Activated CD4-positive, alpha-beta memory T cell treated with anti-CD3 and anti-CD28 coated beads for 36 hours (primary cell): ENCODE results near the gene ASB2. TPM values are rescaled to one million over a fixed set of nuclear protein-coding genes. Genes with fewer than 3 reads are reported as not detected.
A peak's percentile ranks its signal among the peaks of the same experiment; 100 is the strongest.

Experiments used
- CTCF ChIA-PET: fragments of 350-600 bp; sonication (Branson Sonifier 250); formaldehyde crosslinking; loops from one replicate; lab custom pipeline; 2021; ENCODE audit warnings: antibody characterized with exemption, inconsistent platforms; lab: Charles Lee
- POLR2A ChIA-PET: fragments of 350-600 bp; sonication (Branson Sonifier 250); formaldehyde crosslinking; loops from one replicate; lab custom pipeline; 2021; ENCODE audit warnings: antibody characterized with exemption; lab: Charles Lee
- DNase-seq: peaks from one replicate; pipeline ENCODE4 v3.0.0-alpha.2; 2020
- H3K27ac Mint-ChIP-seq: one replicate; pipeline ENCODE4 v1.8.0; 2021; ENCODE audit warnings: mixed read lengths
- H3K27me3 Mint-ChIP-seq: one replicate; pipeline ENCODE4 v1.8.0; 2021; ENCODE audit warnings: mixed read lengths
- H3K36me3 Mint-ChIP-seq: one replicate; pipeline ENCODE4 v1.8.0; 2021; ENCODE audit warnings: mixed read lengths
- H3K4me1 Mint-ChIP-seq: one replicate; pipeline ENCODE4 v1.8.0; 2021; ENCODE audit warnings: low read depth, mixed read lengths
- H3K4me3 Mint-ChIP-seq: one replicate; pipeline ENCODE4 v1.8.0; 2021; ENCODE audit warnings: mild to moderate bottlenecking, mixed read lengths
- H3K9me3 Mint-ChIP-seq: one replicate; pipeline ENCODE4 v1.8.0; 2021; ENCODE audit warnings: mixed read lengths
- intact Hi-C: fragments of 100-400 bp; cut with micrococcal nuclease; formaldehyde crosslinking; loops from one replicate; pipeline ENCODE4 v1.15.1; 2023
- total RNA-seq, 2 experiments: library from RNA; stranded (reverse); gene quantifications; one replicate each; pipeline ENCODE4 v1.2.3, GENCODE V29; 2021

The ASB2 gene
- total RNA-seq, 2 experiments from 2014 or later, result 40.6 to 44.6 TPM

GRCh38 chr14:93977790-93978581 lies 1.6 kb upstream of the ASB2 start:
- CTCF ChIA-PET, result interaction anchor here (0.7 to 19.1 kb wide), 12 partner anchors 15 to 58 kb away, joined by 3 to 425 read pairs (median 4); partner anchors contain the start of gene CCDC197
- peaks cover 7% of the 10 kb centered on the region for H3K9me3 Mint-ChIP-seq
- DNase-seq, result peak; percentile 85
- intact Hi-C loops, result loop anchor here (5.0 kb wide), 1 partner anchor 414 kb away; no protein-coding TSS in a partner anchor
- POLR2A ChIA-PET, result interaction anchor here (0.6 to 10.3 kb wide), 14 partner anchors 8 to 367 kb away, joined by 3 to 447 read pairs (median 4); partner anchors contain the start of genes CCDC197, DDX24 and IFI27L1
- peak overlapping the region; percentile 75 for H3K4me3 Mint-ChIP-seq
- peaks cover 33% of the 10 kb centered on the region for H3K36me3 Mint-ChIP-seq
- peak overlapping the region; percentile 98 for H3K27ac Mint-ChIP-seq
- no peaks in the 10 kb centered on the region for H3K27me3 Mint-ChIP-seq
- peaks cover 86% of the 10 kb centered on the region for H3K4me1 Mint-ChIP-seq

GRCh38 chr14:93977171-93977570 lies 801 bp upstream of the ASB2 start:
- H3K4me1 Mint-ChIP-seq, result peaks cover 93% of the 10 kb centered on the region
- intact Hi-C loops, result loop anchor here (5.0 kb wide), 1 partner anchor 415 kb away; no protein-coding TSS in a partner anchor
- peak overlapping the region; percentile 75 for H3K4me3 Mint-ChIP-seq
- DNase-seq, result no peak
- H3K36me3 Mint-ChIP-seq, result peaks cover 34% of the 10 kb centered on the region
- H3K27me3 Mint-ChIP-seq, result no peaks in the 10 kb centered on the region
- ChIA-PET POLR2A (interaction anchor here (1.2 to 10.3 kb wide), 5 partner anchors 9 to 37 kb away, joined by 3 to 447 read pairs (median 6); partner anchors contain the start of gene CCDC197), CTCF (interaction anchor here (1.8 to 19.1 kb wide), 5 partner anchors 14 to 37 kb away, joined by 4 to 425 read pairs (median 16); no protein-coding TSS in a partner anchor)
- H3K9me3 Mint-ChIP-seq, result peaks cover 7% of the 10 kb centered on the region
- peak overlapping the region; percentile 98 for H3K27ac Mint-ChIP-seq

DNA sequence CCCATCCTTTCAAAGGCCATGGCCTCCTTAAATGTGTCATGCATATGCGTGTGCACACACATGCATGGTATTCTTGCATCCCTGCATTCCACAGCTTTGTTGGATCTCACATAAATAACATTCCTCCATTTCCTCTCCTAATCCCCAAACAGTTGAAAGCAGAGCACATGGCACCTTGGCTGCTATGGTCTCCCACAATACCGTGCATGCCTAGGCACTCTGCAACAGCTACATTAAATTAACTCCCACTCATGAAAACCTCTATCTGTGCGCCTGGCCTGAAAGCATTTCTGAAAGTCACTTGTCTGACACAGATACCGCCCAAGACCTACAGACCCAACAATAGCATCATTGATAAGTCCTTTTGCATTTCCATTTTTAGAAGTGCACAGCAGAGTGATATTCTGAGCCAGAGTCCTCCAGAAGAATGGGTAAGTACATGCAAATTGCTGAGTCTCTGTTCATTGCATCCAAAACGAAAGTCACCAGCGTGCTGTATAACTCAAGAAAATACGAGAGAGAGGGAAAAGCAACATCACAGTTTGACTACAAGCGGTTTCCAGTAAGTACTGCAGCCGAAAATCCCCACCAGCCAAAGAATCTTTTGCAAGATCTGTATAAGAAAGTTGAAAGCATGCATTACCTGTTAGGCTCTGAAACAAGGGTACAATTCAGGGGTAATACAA lies 436 bp downstream of the ASB2 start:
- peak overlapping the region; percentile 75 for H3K4me3 Mint-ChIP-seq
- peaks cover 7% of the 10 kb centered on the region for H3K9me3 Mint-ChIP-seq
- ChIA-PET CTCF (interaction anchor here (1.1 to 19.1 kb wide), 5 partner anchors 15 to 161 kb away, joined by 4 to 425 read pairs (median 16); no protein-coding TSS in a partner anchor), POLR2A (interaction anchor here (1.0 to 10.3 kb wide), 5 partner anchors 10 to 36 kb away, joined by 3 to 447 read pairs (median 6); partner anchors contain the start of gene CCDC197)
- H3K4me1 Mint-ChIP-seq, result peaks cover 97% of the 10 kb centered on the region
- H3K27me3 Mint-ChIP-seq, result no peaks in the 10 kb centered on the region
- H3K36me3 Mint-ChIP-seq, result peaks cover 32% of the 10 kb centered on the region
- intact Hi-C loops, result loop anchor here (1.0 to 5.0 kb wide), 3 partner anchors 13 to 416 kb away; no protein-coding TSS in a partner anchor
- DNase-seq, result peak; percentile 70
- H3K27ac Mint-ChIP-seq, result peak overlapping the region; percentile 98

- Mint-ChIP-seq H3K36me3 (peaks cover 28% of the 10 kb centered on the region), H3K9me3 (peaks cover 7% of the 10 kb centered on the region), H3K4me1 (peaks cover 97% of the 10 kb centered on the region), H3K27ac (peak overlapping the region; percentile 98), H3K4me3 (peak overlapping the region; percentile 75), H3K27me3 (no peaks in the 10 kb centered on the region)
- intact Hi-C loops, result loop anchor here (5.0 kb wide), 2 partner anchors 372 to 417 kb away; no protein-coding TSS in a partner anchor
- ChIA-PET CTCF (interaction anchor here (3.0 to 19.1 kb wide), 3 partner anchors 14 to 35 kb away, joined by 16 to 425 read pairs (median 94); no protein-coding TSS in a partner anchor), POLR2A (interaction anchor here (2.6 to 10.3 kb wide), 2 partner anchors 16 to 23 kb away, joined by 12 to 447 read pairs; partner anchors contain the start of gene CCDC197)
- DNase-seq, result no peak
Observed at GRCh38 chr14:93974833-93975232, 1.5 kb downstream of the ASB2 start.

DNA sequence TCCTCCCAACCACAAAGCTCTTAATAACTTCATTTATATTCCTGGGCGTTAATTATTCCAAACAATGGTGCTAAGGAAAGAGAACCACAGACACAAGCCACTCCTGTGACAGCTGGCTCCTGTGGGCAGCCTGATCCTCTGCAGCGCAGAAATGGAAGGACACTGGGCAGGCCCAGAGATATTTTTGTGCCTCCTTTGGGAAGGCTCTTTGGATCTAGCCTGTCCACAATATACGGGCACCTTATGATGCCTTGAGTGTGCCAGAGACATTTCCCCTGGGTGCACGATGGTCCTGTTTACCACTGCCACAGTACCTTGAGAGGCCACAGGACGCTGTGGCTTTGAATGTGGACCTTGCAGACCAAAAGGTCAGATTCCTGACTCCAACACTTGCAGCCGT lies 2.1 kb downstream of the ASB2 start:
- POLR2A ChIA-PET, result interaction anchor here (10.3 kb wide), 1 partner anchor 16 kb away, joined by 447 read pairs; no protein-coding TSS in a partner anchor
- peaks cover 28% of the 10 kb centered on the region for H3K36me3 Mint-ChIP-seq
- H3K27ac Mint-ChIP-seq, result peak overlapping the region; percentile 98
- DNase-seq, result no peak
- H3K9me3 Mint-ChIP-seq, result peaks cover 7% of the 10 kb centered on the region
- CTCF ChIA-PET, result interaction anchor here (3.0 to 19.1 kb wide), 3 partner anchors 13 to 34 kb away, joined by 16 to 425 read pairs (median 94); no protein-coding TSS in a partner anchor
- no peaks in the 10 kb centered on the region for H3K27me3 Mint-ChIP-seq
- H3K4me1 Mint-ChIP-seq, result peaks cover 93% of the 10 kb centered on the region
- no peak overlapping the region for H3K4me3 Mint-ChIP-seq
- intact Hi-C loops, result loop anchor here (5.0 kb wide), 1 partner anchor 373 kb away; no protein-coding TSS in a partner anchor

DNA sequence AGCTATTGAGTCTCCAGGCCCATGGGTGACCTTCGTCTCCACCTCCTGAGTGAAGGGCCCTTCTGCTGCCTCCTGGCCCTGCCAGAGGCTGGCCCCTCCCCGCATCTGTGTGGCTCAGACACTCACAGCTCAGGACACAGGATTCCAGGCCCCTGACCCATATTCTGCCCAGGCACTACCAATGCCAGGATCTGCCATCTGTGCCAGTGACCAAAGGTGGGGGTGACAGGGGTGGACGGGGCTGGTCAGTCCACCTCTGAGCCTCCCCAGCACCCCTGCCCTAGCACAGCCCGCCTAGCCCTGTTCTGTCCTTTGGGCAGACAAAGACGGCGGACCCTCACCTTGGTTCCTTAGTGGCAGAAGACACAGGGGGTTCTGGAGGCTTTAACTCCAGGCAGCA lies 2.8 kb downstream of the ASB2 start:
- CTCF ChIA-PET, result interaction anchor here (1.0 to 19.1 kb wide), 3 partner anchors 12 to 34 kb away, joined by 3 to 425 read pairs (median 94); no protein-coding TSS in a partner anchor
- no peak for DNase-seq
- no peak overlapping the region for H3K4me3 Mint-ChIP-seq
- peak overlapping the region; percentile 88 for H3K27ac Mint-ChIP-seq
- peaks cover 91% of the 10 kb centered on the region for H3K4me1 Mint-ChIP-seq
- POLR2A ChIA-PET, result interaction anchor here (1.5 to 10.3 kb wide), 2 partner anchors 15 to 28 kb away, joined by 3 to 447 read pairs; no protein-coding TSS in a partner anchor
- H3K36me3 Mint-ChIP-seq, result peaks cover 28% of the 10 kb centered on the region
- no peaks in the 10 kb centered on the region for H3K27me3 Mint-ChIP-seq
- intact Hi-C loops, result loop anchor here (5.0 kb wide), 1 partner anchor 374 kb away; no protein-coding TSS in a partner anchor
- H3K9me3 Mint-ChIP-seq, result peaks cover 7% of the 10 kb centered on the region

- POLR2A ChIA-PET, result interaction anchor here (1.4 to 10.3 kb wide), 4 partner anchors 14 to 33 kb away, joined by 3 to 447 read pairs (median 4); partner anchors contain the start of gene CCDC197
- Mint-ChIP-seq H3K27me3 (no peaks in the 10 kb centered on the region), H3K27ac (peak overlapping the region; percentile 88), H3K9me3 (peaks cover 2% of the 10 kb centered on the region), H3K4me3 (peak overlapping the region; percentile 18), H3K36me3 (peaks cover 22% of the 10 kb centered on the region), H3K4me1 (peaks cover 82% of the 10 kb centered on the region)
- CTCF ChIA-PET, result interaction anchor here (1.2 to 19.1 kb wide), 5 partner anchors 11 to 164 kb away, joined by 3 to 425 read pairs (median 47); partner anchors contain the start of gene CCDC197
- intact Hi-C loops, result loop anchor here (5.0 kb wide), 1 partner anchor 375 kb away; no protein-coding TSS in a partner anchor
- peak; percentile 74 for DNase-seq
Observed at GRCh38 chr14:93972618-93973205, 3.7 kb downstream of the ASB2 start.

- peaks cover 78% of the 10 kb centered on the region for H3K4me1 Mint-ChIP-seq
- POLR2A ChIA-PET, result interaction anchor here (1.1 to 10.3 kb wide), 6 partner anchors 13 to 108 kb away, joined by 3 to 447 read pairs (median 4); partner anchors contain the start of gene CCDC197
- peak overlapping the region; percentile 74 for H3K4me3 Mint-ChIP-seq
- peak overlapping the region; percentile 96 for H3K27ac Mint-ChIP-seq
- CTCF ChIA-PET, result interaction anchor here (1.2 to 19.1 kb wide), 15 partner anchors 10 to 157 kb away, joined by 3 to 425 read pairs (median 7); partner anchors contain the start of genes CCDC197 and OTUB2
- H3K9me3 Mint-ChIP-seq, result no peaks in the 10 kb centered on the region
- no peak for DNase-seq
- H3K27me3 Mint-ChIP-seq, result no peaks in the 10 kb centered on the region
- H3K36me3 Mint-ChIP-seq, result peaks cover 13% of the 10 kb centered on the region
- intact Hi-C loops, result loop anchor here (1.0 to 5.0 kb wide), 4 partner anchors 8 to 376 kb away; no protein-coding TSS in a partner anchor
Observed at GRCh38 chr14:93971635-93972027, 4.7 kb downstream of the ASB2 start.

- intact Hi-C loops, result loop anchor here (1.0 to 5.0 kb wide), 5 partner anchors 8 to 376 kb away; no protein-coding TSS in a partner anchor
- DNase-seq, result peak; percentile 87
- Mint-ChIP-seq H3K9me3 (no peaks in the 10 kb centered on the region), H3K27ac (peak overlapping the region; percentile 96), H3K36me3 (peaks cover 15% of the 10 kb centered on the region), H3K4me3 (peak overlapping the region; percentile 74), H3K27me3 (no peaks in the 10 kb centered on the region), H3K4me1 (peaks cover 78% of the 10 kb centered on the region)
- POLR2A ChIA-PET, result interaction anchor here (0.9 to 10.3 kb wide), 12 partner anchors 7 to 110 kb away, joined by 3 to 447 read pairs (median 3); partner anchors contain the start of genes CCDC197, DDX24 and IFI27L1
- CTCF ChIA-PET, result interaction anchor here (0.9 to 19.1 kb wide), 24 partner anchors 8 to 209 kb away, joined by 3 to 425 read pairs (median 5); partner anchors contain the start of genes CCDC197 and OTUB2
Observed at GRCh38 chr14:93970965-93971634, 5.3 kb downstream of the ASB2 start.
